ENCODE results near the gene ITGB4. TPM values are rescaled to one million over a fixed set of nuclear protein-coding genes. Genes with fewer than 3 reads are reported as not detected.

ITGB4 gene
- total RNA-seq, 2 donors from 2014 or later = 3.4 to 5.1 TPM

DNA sequence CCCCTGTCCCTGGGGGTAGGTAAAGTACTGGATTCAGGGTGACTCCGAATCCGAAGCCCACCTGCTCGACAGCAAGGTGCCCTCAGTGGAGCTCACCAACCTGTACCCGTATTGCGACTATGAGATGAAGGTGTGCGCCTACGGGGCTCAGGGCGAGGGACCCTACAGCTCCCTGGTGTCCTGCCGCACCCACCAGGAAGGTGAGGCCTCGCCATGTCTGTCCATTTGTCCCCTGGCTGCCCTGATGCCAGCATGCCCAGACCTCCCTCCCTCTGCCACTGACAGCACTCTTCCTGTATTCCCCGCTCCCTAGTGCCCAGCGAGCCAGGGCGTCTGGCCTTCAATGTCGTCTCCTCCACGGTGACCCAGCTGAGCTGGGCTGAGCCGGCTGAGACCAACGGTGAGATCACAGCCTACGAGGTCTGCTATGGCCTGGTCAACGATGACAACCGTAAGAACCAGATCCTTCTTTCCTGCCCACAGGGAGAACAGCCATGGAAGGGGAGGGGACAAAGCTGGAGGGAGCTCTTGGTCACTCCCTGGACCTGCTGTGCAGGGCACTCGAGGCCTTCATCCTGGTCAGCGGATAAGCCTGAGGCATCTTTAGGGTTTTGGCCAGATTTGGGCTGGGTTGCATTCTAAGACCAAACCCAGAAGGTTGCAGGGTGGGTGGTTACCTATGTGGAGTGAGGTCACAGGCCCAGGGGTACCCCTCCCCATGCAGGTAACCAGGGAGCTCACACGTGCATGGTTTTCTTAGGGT is 29.6 kb downstream of the ITGB4 start:
- Mint-ChIP-seq H3K27ac (no peak overlapping the region), H3K36me3 (ENCODE audit: low read depth) (no peaks in the 10 kb centered on the region), H3K4me3 (no peak overlapping the region), H3K9me3 (no peaks in the 10 kb centered on the region), H3K4me1 (peaks cover 5% of the 10 kb centered on the region), H3K27me3 (ENCODE audit: insufficient read depth) (peaks cover 9% of the 10 kb centered on the region)
- TF ChIP-seq, protein P1, sequence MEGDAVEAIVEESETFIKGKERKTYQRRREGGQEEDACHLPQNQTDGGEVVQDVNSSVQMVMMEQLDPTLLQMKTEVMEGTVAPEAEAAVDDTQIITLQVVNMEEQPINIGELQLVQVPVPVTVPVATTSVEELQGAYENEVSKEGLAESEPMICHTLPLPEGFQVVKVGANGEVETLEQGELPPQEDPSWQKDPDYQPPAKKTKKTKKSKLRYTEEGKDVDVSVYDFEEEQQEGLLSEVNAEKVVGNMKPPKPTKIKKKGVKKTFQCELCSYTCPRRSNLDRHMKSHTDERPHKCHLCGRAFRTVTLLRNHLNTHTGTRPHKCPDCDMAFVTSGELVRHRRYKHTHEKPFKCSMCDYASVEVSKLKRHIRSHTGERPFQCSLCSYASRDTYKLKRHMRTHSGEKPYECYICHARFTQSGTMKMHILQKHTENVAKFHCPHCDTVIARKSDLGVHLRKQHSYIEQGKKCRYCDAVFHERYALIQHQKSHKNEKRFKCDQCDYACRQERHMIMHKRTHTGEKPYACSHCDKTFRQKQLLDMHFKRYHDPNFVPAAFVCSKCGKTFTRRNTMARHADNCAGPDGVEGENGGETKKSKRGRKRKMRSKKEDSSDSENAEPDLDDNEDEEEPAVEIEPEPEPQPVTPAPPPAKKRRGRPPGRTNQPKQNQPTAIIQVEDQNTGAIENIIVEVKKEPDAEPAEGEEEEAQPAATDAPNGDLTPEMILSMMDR (conservative IDR thresholded peaks at IDR 0.05) = no peak
- Histone ChIP-seq H3K9ac (ENCODE audit: extremely low read depth, low read length, poor library complexity, severe bottlenecking) (no peak overlapping the region), H3K4me1 (ENCODE audit: control insufficient read depth, insufficient read depth, low read length) (peaks cover 5% of the 10 kb centered on the region), H3K36me3 (ENCODE audit: control insufficient read depth, insufficient read depth, low read length) (no peaks in the 10 kb centered on the region), H3K27ac (ENCODE audit: low read depth, low read length) (no peak overlapping the region), H3K4me3 (ENCODE audit: low read length) (no peak overlapping the region), H3K9me3 (ENCODE audit: control insufficient read depth, low read length) (no peaks in the 10 kb centered on the region), H3K27me3 (ENCODE audit: control insufficient read depth, insufficient read depth, low read length, poor library complexity, severe bottlenecking) (no peaks in the 10 kb centered on the region)
- DNase-seq = no peak
- WGBS, 2 experiments (ENCODE audit: insufficient coverage in 1 of 2, insufficient read length in 1 of 2) = 85 to 86% methylated on average over 18 to 23 of the region's 23 CpGs

DNA sequence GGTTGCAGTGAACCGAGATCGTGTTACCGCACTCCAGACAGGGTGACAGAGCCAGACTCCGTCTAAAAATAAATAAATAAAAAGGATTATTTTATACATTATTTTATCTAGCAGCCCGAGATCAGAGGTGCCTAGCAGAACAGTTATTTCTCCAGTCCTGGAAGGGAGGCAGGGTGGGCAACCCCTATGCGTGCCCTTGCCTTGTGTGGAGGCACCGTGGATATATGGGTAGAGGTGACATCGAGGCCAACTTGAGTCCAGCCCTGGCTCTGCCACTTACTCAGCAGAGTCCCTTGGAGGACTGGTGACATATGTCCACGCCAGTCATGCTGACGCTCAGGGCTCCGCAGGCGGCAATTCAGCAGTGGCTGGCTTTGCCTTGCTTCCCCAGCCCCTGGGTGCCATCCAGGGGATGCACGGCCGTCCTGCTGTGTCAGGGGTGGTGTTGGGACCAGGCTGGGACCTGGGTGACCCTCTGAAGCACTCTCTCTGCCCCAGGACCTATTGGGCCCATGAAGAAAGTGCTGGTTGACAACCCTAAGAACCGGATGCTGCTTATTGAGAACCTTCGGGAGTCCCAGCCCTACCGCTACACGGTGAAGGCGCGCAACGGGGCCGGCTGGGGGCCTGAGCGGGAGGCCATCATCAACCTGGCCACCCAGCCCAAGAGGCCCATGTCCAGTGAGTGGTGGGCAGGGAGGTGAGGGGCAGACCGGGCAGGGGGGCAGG is 30.6 kb downstream of the ITGB4 start:
- 83 to 85% methylated on average over 12 to 23 of the region's 24 CpGs for WGBS, 2 experiments (ENCODE audit: insufficient coverage in 1 of 2, insufficient read length in 1 of 2)

GRCh38 chr17:75752405-75752709 is 31.1 kb downstream of the ITGB4 start:
- Histone ChIP-seq H3K4me3 (ENCODE audit: low read length) (no peak overlapping the region), H3K27me3 (ENCODE audit: control insufficient read depth, insufficient read depth, low read length, poor library complexity, severe bottlenecking) (no peaks in the 10 kb centered on the region), H3K36me3 (ENCODE audit: control insufficient read depth, insufficient read depth, low read length) (no peaks in the 10 kb centered on the region), H3K27ac (ENCODE audit: low read depth, low read length) (no peak overlapping the region), H3K9me3 (ENCODE audit: control insufficient read depth, low read length) (no peaks in the 10 kb centered on the region), H3K4me1 (ENCODE audit: control insufficient read depth, insufficient read depth, low read length) (peaks cover 5% of the 10 kb centered on the region), H3K9ac (ENCODE audit: extremely low read depth, low read length, poor library complexity, severe bottlenecking) (no peak overlapping the region)
- TF ChIP-seq, protein P1 (conservative IDR thresholded peaks at IDR 0.05) = no peak
- no peak for DNase-seq
- Mint-ChIP-seq H3K27me3 (ENCODE audit: insufficient read depth) (peaks cover 9% of the 10 kb centered on the region), H3K4me3 (no peak overlapping the region), H3K27ac (no peak overlapping the region), H3K9me3 (no peaks in the 10 kb centered on the region), H3K36me3 (ENCODE audit: low read depth) (no peaks in the 10 kb centered on the region), H3K4me1 (peaks cover 5% of the 10 kb centered on the region)
- WGBS, 2 experiments (ENCODE audit: insufficient coverage in 1 of 2, insufficient read length in 1 of 2) = 95 to 98% methylated on average over 10 of the region's 10 CpGs

More for the DNA sequence above, 30.6 kb downstream of the ITGB4 start:
- Histone ChIP-seq H3K27ac (ENCODE audit: low read depth, low read length) (no peak overlapping the region), H3K27me3 (ENCODE audit: control insufficient read depth, insufficient read depth, low read length, poor library complexity, severe bottlenecking) (no peaks in the 10 kb centered on the region), H3K9ac (ENCODE audit: extremely low read depth, low read length, poor library complexity, severe bottlenecking) (no peak overlapping the region), H3K36me3 (ENCODE audit: control insufficient read depth, insufficient read depth, low read length) (no peaks in the 10 kb centered on the region), H3K9me3 (ENCODE audit: control insufficient read depth, low read length) (no peaks in the 10 kb centered on the region), H3K4me3 (ENCODE audit: low read length) (no peak overlapping the region), H3K4me1 (ENCODE audit: control insufficient read depth, insufficient read depth, low read length) (peaks cover 5% of the 10 kb centered on the region)
- no peak overlapping the region for H3K27ac Mint-ChIP-seq
- peaks cover 9% of the 10 kb centered on the region for H3K27me3 Mint-ChIP-seq (ENCODE audit: insufficient read depth)
- H3K9me3 Mint-ChIP-seq = no peaks in the 10 kb centered on the region
- no peaks in the 10 kb centered on the region for H3K36me3 Mint-ChIP-seq (ENCODE audit: low read depth)
- no peak overlapping the region for H3K4me3 Mint-ChIP-seq
- H3K4me1 Mint-ChIP-seq = peaks cover 5% of the 10 kb centered on the region
- DNase-seq = no peak
- TF ChIP-seq, protein P1 (conservative IDR thresholded peaks at IDR 0.05) = no peak
